Loucy (cell line): ENCODE results near the gene SFMBT2.

Source experiments
- H2AFZ ChIP-seq: fragments of 200-600 bp; sonication (generic); 2 replicates; pipeline ENCODE4 v1.6.0; 2016; ENCODE audit warnings: antibody characterized with exemption, mild to moderate bottlenecking, low read length, moderate library complexity
- H3F3A ChIP-seq: fragments of 200-600 bp; 2 replicates; pipeline ENCODE4 v1.6.0; 2016; ENCODE audit warnings: antibody characterized with exemption, low read depth, mild to moderate bottlenecking
- H3K27me3 ChIP-seq: fragments of 200-600 bp; sonication (generic); 2 replicates; pipeline ENCODE4 v1.6.1; 2014; ENCODE audit warnings: low read length, mild to moderate bottlenecking; ENCODE audit not compliant: insufficient read depth, poor library complexity, severe bottlenecking
- H3K36me3 ChIP-seq: fragments of 200-600 bp; sonication (generic); 2 replicates; pipeline ENCODE4 v1.6.1; 2016; ENCODE audit warnings: low read length; ENCODE audit not compliant: insufficient read depth
- H3K4me1 ChIP-seq: fragments of 200-600 bp; sonication (generic); 2 replicates; pipeline ENCODE4 v1.5.1; 2014; ENCODE audit warnings: low read length, mild to moderate bottlenecking; ENCODE audit not compliant: insufficient read depth, poor library complexity, severe bottlenecking
- H3K4me2 ChIP-seq: fragments of 200-600 bp; sonication (generic); 2 replicates; pipeline ENCODE4 v1.6.0; 2014; ENCODE audit warnings: antibody characterized with exemption, low read length, low read depth, mild to moderate bottlenecking; ENCODE audit not compliant: poor library complexity, severe bottlenecking
- H3K4me3 ChIP-seq: fragments of 200-600 bp; sonication (generic); 2 replicates; pipeline ENCODE4 v1.5.1; 2014; ENCODE audit warnings: low read length, mild to moderate bottlenecking, mixed read lengths; ENCODE audit not compliant: poor library complexity, severe bottlenecking
- H3K79me2 ChIP-seq: fragments of 200-600 bp; sonication (generic); 2 replicates; pipeline ENCODE4 v1.6.1; 2014; ENCODE audit warnings: low read length; ENCODE audit not compliant: insufficient read depth
- H3K9ac ChIP-seq: fragments of 200-600 bp; sonication (generic); 2 replicates; pipeline ENCODE4 v1.6.0; 2014; ENCODE audit warnings: mild to moderate bottlenecking, low read depth, low read length, moderate library complexity; ENCODE audit not compliant: poor library complexity, severe bottlenecking
- H3K9me2 ChIP-seq: fragments of 200-600 bp; sonication (generic); replicated peaks from 2 replicates; pipeline ENCODE4 v1.6.1; 2016; ENCODE audit warnings: low read depth, low read length, mixed read lengths
- H3K9me3 ChIP-seq: fragments of 200-600 bp; sonication (generic); 2 replicates; pipeline ENCODE4 v1.6.1; 2014; ENCODE audit warnings: mild to moderate bottlenecking, antibody characterized with exemption, low read length, low read depth; ENCODE audit not compliant: insufficient read depth
- H4K20me1 ChIP-seq: fragments of 200-600 bp; sonication (generic); 2 replicates; pipeline ENCODE4 v1.6.0; 2014; ENCODE audit warnings: antibody characterized with exemption, low read length, mild to moderate bottlenecking; ENCODE audit not compliant: insufficient read depth, poor library complexity, severe bottlenecking
- EZH2phosphoT487 ChIP-seq: fragments of 200-600 bp; IDR thresholded peaks from 2 replicates; pipeline ENCODE4 v1.6.1; 2018; ENCODE audit warnings: antibody characterized with exemption, mild to moderate bottlenecking, moderate library complexity, borderline replicate concordance
- TF ChIP-seq, protein P1 (sequence below): fragments of 200-600 bp; sonication (generic); conservative IDR thresholded peaks from 2 replicates; pipeline ENCODE4 v1.5.1; 2014; ENCODE audit warnings: mild to moderate bottlenecking, antibody characterized with exemption, low read length

Gene SFMBT2

DNA sequence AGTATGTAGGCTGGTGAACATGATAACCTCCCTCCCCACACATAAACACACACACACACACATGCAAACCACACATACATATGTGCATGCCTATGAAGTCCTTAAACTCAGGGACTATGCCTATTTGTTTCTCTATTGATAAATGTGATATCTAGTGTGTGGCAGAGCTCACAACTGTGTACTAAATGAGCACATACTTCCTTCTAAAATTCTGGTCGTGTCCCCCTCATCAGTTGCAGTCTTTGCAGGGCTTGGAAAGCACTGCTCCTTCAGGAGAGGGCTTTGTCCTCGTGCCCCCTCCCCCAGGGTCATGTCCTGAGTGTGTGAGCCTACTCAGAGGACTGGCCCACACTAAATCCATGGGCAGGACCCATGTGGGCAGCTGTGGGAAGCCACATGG is 94.0 kb downstream of the SFMBT2 start:
- H3K4me3 ChIP-seq = no peak overlapping the region
- TF ChIP-seq EZH2phosphoT487 = no peak
- TF ChIP-seq, protein P1, sequence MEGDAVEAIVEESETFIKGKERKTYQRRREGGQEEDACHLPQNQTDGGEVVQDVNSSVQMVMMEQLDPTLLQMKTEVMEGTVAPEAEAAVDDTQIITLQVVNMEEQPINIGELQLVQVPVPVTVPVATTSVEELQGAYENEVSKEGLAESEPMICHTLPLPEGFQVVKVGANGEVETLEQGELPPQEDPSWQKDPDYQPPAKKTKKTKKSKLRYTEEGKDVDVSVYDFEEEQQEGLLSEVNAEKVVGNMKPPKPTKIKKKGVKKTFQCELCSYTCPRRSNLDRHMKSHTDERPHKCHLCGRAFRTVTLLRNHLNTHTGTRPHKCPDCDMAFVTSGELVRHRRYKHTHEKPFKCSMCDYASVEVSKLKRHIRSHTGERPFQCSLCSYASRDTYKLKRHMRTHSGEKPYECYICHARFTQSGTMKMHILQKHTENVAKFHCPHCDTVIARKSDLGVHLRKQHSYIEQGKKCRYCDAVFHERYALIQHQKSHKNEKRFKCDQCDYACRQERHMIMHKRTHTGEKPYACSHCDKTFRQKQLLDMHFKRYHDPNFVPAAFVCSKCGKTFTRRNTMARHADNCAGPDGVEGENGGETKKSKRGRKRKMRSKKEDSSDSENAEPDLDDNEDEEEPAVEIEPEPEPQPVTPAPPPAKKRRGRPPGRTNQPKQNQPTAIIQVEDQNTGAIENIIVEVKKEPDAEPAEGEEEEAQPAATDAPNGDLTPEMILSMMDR = no peak
- H3K9ac ChIP-seq = no peak overlapping the region
- H3K9me2 ChIP-seq = no peaks in the 10 kb centered on the region
- H3K9me3 ChIP-seq = no peaks in the 10 kb centered on the region
- H3K79me2 ChIP-seq = peaks cover 76% of the 10 kb centered on the region
- peaks cover 5% of the 10 kb centered on the region; the same call in 1 of the 2 replicates for H3F3A ChIP-seq
- H3K4me2 ChIP-seq = no peak overlapping the region
- H2AFZ ChIP-seq = no peak overlapping the region
- H3K27me3 ChIP-seq = no peaks in the 10 kb centered on the region
- peaks cover 27% of the 10 kb centered on the region; the same call in 1 of the 2 replicates for H3K36me3 ChIP-seq
- peaks cover 16% of the 10 kb centered on the region for H3K4me1 ChIP-seq
- peaks cover 8% of the 10 kb centered on the region for H4K20me1 ChIP-seq

DNA sequence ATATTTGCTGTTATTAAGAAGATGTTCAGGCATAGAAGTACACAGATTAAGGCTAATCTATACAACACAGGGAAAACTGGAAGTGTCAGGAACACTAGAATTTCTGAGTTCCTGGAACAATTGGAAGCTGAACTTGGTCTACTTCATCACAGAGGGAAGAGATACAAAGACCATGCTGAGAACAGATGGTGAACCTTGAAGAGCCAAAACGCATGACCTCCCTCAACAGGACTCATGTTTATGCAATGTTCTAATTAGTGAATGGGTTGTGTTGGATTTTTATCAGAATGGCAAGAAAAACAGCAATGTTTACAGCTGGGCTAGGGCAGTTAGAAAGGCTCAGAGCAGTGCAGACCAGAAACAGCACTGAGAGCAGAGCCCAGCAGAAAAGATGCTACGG is 94.9 kb downstream of the SFMBT2 start:
- H3K4me2 ChIP-seq = no peak overlapping the region
- H3F3A ChIP-seq = peaks cover 5% of the 10 kb centered on the region; the same call in 1 of the 2 replicates
- H2AFZ ChIP-seq = no peak overlapping the region
- peaks cover 13% of the 10 kb centered on the region for H4K20me1 ChIP-seq
- no peak overlapping the region for H3K4me3 ChIP-seq
- H3K9me3 ChIP-seq = no peaks in the 10 kb centered on the region
- peaks cover 81% of the 10 kb centered on the region for H3K79me2 ChIP-seq
- H3K4me1 ChIP-seq = peaks cover 16% of the 10 kb centered on the region
- H3K27me3 ChIP-seq = no peaks in the 10 kb centered on the region
- H3K36me3 ChIP-seq = peaks cover 21% of the 10 kb centered on the region; the same call in 1 of the 2 replicates
- no peaks in the 10 kb centered on the region for H3K9me2 ChIP-seq
- TF ChIP-seq, protein P1 = no peak
- no peak for TF ChIP-seq EZH2phosphoT487
- H3K9ac ChIP-seq = no peak overlapping the region

DNA sequence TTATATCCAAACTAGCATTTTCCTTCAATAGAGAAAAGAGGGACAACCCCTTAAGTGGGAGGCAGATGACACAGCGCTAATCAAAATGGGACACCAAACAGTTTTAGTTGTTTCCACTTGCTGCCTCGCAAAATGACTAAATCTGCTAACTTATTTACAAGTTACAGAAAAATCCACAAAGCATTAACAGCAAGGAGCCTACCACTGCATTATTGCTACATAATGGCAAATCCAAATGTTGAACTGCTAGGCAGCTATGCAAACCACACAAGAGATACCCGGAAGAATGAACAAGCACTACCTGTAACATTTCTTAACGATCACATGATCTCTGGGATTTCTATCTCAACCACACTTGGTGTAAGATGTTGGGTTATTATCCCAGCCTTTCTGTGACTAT is 96.7 kb downstream of the SFMBT2 start:
- Histone ChIP-seq H2AFZ (no peak overlapping the region), H3K9me3 (no peaks in the 10 kb centered on the region), H3K4me2 (no peak overlapping the region), H3K36me3 (peaks cover 27% of the 10 kb centered on the region; the same call in 1 of the 2 replicates), H4K20me1 (peaks cover 13% of the 10 kb centered on the region), H3F3A (peaks cover 5% of the 10 kb centered on the region; the same call in 1 of the 2 replicates), H3K4me3 (no peak overlapping the region), H3K4me1 (peaks cover 16% of the 10 kb centered on the region), H3K79me2 (peaks cover 78% of the 10 kb centered on the region), H3K9ac (no peak overlapping the region), H3K27me3 (no peaks in the 10 kb centered on the region), H3K9me2 (no peaks in the 10 kb centered on the region)
- no peak for TF ChIP-seq EZH2phosphoT487
- TF ChIP-seq, protein P1 = no peak
